Peyer's patch (tissue), 4 donors: ENCODE data around the gene RHBDD3. TPM values are rescaled to one million over a fixed set of nuclear protein-coding genes. Genes with fewer than 3 reads are reported as not detected.

Source experiments
- DNase-seq, 3 donors: peaks; one replicate each; pipeline ENCODE4 v3.0.0-alpha.2; 2017 to 2019
- H3K27ac ChIP-seq, 4 donors: fragments of 200-600 bp; sonication (generic); one replicate each; pipeline ENCODE4 v1.5.1; 2016 to 2019
- H3K27me3 ChIP-seq, 2 donors: fragments of 200-600 bp; sonication (generic); one replicate each; pipeline ENCODE4 v1.5.1; 2019
- H3K36me3 ChIP-seq, 3 donors: fragments of 200-600 bp; sonication (generic); one replicate each; pipeline ENCODE4 v1.5.1; 2016 to 2019
- H3K4me1 ChIP-seq, 4 donors: fragments of 200-600 bp; sonication (generic); one replicate each; pipeline ENCODE4 v1.5.1; 2016 to 2019
- H3K4me3 ChIP-seq, 4 donors: fragments of 200-600 bp; sonication (generic); 1 replicate in 3 of 4; 2 replicates in 1 of 4; pipeline ENCODE4 v1.5.1; 2016 to 2019; ENCODE audit warnings: mild to moderate bottlenecking in 1 of 4
- H3K9me3 ChIP-seq, 4 donors: fragments of 200-600 bp; sonication (generic); one replicate each; pipeline ENCODE4 v1.5.1; 2016 to 2019; ENCODE audit warnings: mild to moderate bottlenecking in 1 of 4
- CTCF ChIP-seq, 6 experiments: fragments of 450-650 bp in 4 of 6; fragments of 200-600 bp in 2 of 6; sonication (generic) in 1 of 6; IDR thresholded peaks; one replicate each; pipeline ENCODE4 v1.5.1; 2017 to 2019; ENCODE audit warnings: antibody characterized with exemption in 6 of 6, mild to moderate bottlenecking in 3 of 6, moderate library complexity in 1 of 6
- POLR2A ChIP-seq, 2 donors: fragments of 450-650 bp; IDR thresholded peaks; one replicate each; pipeline ENCODE4 v1.5.1; 2017; ENCODE audit warnings: antibody characterized with exemption in 2 of 2, mild to moderate bottlenecking in 2 of 2, moderate library complexity in 2 of 2
- total RNA-seq, 4 donors: library from RNA; depleted of rRNA; stranded (reverse); fragments of >200 nt; gene quantifications; one replicate each; pipeline ENCODE4 v1.1.0, GENCODE V29; 2016

The RHBDD3 gene
- total RNA-seq, 4 donors from 2014 or later, result 25.4 to 47.2 (median 36.2) TPM

- peaks cover 8 to 60% (median 25%) of the 10 kb centered on the region in 4 donors for H3K4me1 ChIP-seq
- no peaks in the 10 kb centered on the region for H3K36me3 ChIP-seq
- peak; percentile 37 to 90 (median 85) for DNase-seq
- H3K27ac ChIP-seq, result peak overlapping the region; percentile 75 to 90 (median 84)
- peak overlapping the region; percentile 60 to 86 (median 82) for H3K4me3 ChIP-seq
- H3K9me3 ChIP-seq, result no peaks in the 10 kb centered on the region
- TF ChIP-seq POLR2A (IDR thresholded peaks at IDR 0.05), result peak; percentile 25 to 29
- TF ChIP-seq CTCF (IDR thresholded peaks at IDR 0.05), result peak in 2 of 6 experiments; percentile 5 to 10
- no peaks in the 10 kb centered on the region for H3K27me3 ChIP-seq
Measured at GRCh38 chr22:29306835-29307595, 39.2 kb upstream of the RHBDD3 start.

GRCh38 chr22:29306175-29306834, 38.5 kb upstream of the RHBDD3 start, which contains the start of gene GAS2L1:
Gene GAS2L1 (plus strand): TSS chr22:29306650. CDS start chr22:29308106, 1,456 bp downstream.
- TF ChIP-seq POLR2A (IDR thresholded peaks at IDR 0.05) (no peak), CTCF (IDR thresholded peaks at IDR 0.05) (peak in 5 of 6 experiments; percentile 8 to 71 (median 68))
- H3K9me3 ChIP-seq, result no peaks in the 10 kb centered on the region
- no peaks in the 10 kb centered on the region for H3K27me3 ChIP-seq
- H3K4me3 ChIP-seq, result peak within 1 kb of the TSS; percentile 60 to 86 (median 82)
- H3K27ac ChIP-seq, result peak within 1 kb of the TSS; percentile 75 to 90 (median 84)
- H3K36me3 ChIP-seq, result peaks cover 0 to under 1% (median 0%) of the 10 kb centered on the region in 3 donors
- peaks cover 8 to 60% (median 25%) of the 10 kb centered on the region in 4 donors for H3K4me1 ChIP-seq
- DNase-seq, result peak; percentile 37 to 91 (median 85)

GRCh38 chr22:29305836-29306174, 38.0 kb upstream of the RHBDD3 start:
- H3K4me3 ChIP-seq, result peak overlapping the region in 3 of 4 donors; percentile 60 to 86 (median 85)
- TF ChIP-seq CTCF (IDR thresholded peaks at IDR 0.05) (no peak), POLR2A (IDR thresholded peaks at IDR 0.05) (no peak)
- peaks cover 0 to 4% (median 0%) of the 10 kb centered on the region in 3 donors for H3K36me3 ChIP-seq
- no peak for DNase-seq
- H3K27ac ChIP-seq, result peak overlapping the region in 2 of 4 donors; percentile 86 to 90
- H3K9me3 ChIP-seq, result no peaks in the 10 kb centered on the region
- H3K4me1 ChIP-seq, result peaks cover 8 to 60% (median 21%) of the 10 kb centered on the region in 4 donors
- H3K27me3 ChIP-seq, result no peaks in the 10 kb centered on the region

DNA sequence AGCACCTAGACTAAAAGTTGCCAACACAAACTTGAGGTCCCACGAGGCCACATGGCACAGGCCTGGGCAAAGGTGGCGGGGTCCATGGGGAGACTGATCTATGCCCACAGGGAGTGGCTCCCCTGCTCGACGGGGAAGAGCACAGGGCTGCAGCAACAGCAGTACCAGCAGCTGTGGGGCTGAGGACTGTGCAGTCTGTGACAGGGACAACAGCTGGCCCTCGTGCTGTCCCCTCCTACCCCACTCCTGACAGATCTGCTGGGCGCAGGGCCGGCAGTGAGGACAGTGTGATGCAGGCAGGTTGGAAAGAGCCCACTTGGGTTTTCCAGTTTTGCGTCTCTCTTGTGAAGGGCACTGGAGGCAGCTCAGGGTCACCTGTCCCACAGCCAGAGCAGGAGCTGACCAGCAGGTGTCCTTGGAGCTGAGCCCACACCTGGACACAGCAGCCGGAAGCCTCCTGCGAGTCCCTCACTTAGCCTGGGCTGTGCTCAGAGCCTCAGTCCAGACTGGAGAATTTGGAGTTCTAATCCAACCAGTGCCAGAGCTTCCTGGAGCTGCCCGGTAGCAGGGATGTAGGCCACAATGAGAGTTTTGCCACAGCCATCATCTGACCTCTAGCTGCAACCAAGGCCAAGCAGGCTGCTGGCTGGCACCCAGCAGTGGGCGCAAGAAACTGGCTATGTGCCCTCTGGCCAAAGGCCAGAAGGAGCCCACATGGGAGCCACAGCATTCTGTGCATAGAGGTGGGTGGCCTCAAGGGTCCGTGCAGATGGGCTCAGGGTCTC, 35.1 kb upstream of the RHBDD3 start:
- H3K36me3 ChIP-seq, result peaks cover 0 to 33% (median 2%) of the 10 kb centered on the region in 3 donors
- peak in 2 of 3 donors; percentile 73 to 81 for DNase-seq
- TF ChIP-seq CTCF (IDR thresholded peaks at IDR 0.05) (no peak), POLR2A (IDR thresholded peaks at IDR 0.05) (no peak)
- H3K9me3 ChIP-seq, result no peaks in the 10 kb centered on the region
- peak overlapping the region in 2 of 4 donors; percentile 65 to 76 for H3K27ac ChIP-seq
- no peaks in the 10 kb centered on the region for H3K27me3 ChIP-seq
- peaks cover 0 to 31% (median 12%) of the 10 kb centered on the region in 4 donors for H3K4me1 ChIP-seq
- H3K4me3 ChIP-seq, result no peak overlapping the region

- Histone ChIP-seq H3K27me3 (no peaks in the 10 kb centered on the region), H3K4me1 (peaks cover 0 to 27% (median 10%) of the 10 kb centered on the region in 4 donors), H3K36me3 (peaks cover 0 to 39% (median 2%) of the 10 kb centered on the region in 3 donors), H3K4me3 (no peak overlapping the region), H3K9me3 (no peaks in the 10 kb centered on the region), H3K27ac (peak overlapping the region in 2 of 4 donors; percentile 65 to 76)
- TF ChIP-seq CTCF (IDR thresholded peaks at IDR 0.05), result no peak
- TF ChIP-seq POLR2A (IDR thresholded peaks at IDR 0.05), result no peak
- no peak for DNase-seq
Measured at GRCh38 chr22:29302402-29302680, 34.6 kb upstream of the RHBDD3 start.
